Left cardiac atrium (tissue), 4 donors: Measurements from ENCODE around the gene XPNPEP1. TPM values are rescaled to one million over a fixed set of nuclear protein-coding genes. Genes with fewer than 3 reads are reported as not detected.
A peak's percentile ranks its signal among the peaks of the same experiment; 100 is the strongest.

Experiments used
- ATAC-seq, 2 donors: fragments of 200-7000 bp; cut with Tn5 transposase; one replicate each; pipeline ENCODE4 v1.9.1; 2020; ENCODE audit warnings: mild to moderate bottlenecking in 2 of 2, moderate library complexity in 2 of 2
- DNase-seq: peaks from one replicate; pipeline ENCODE4 v3.0.0-alpha.2; 2020
- intact Hi-C, 2 donors: fragments of 100-400 bp; cut with DNase I; formaldehyde crosslinking; loops; one replicate each; pipeline versions ENCODE4 v1.14.1 to v1.15.1; 2022 to 2023
- total RNA-seq, 2 donors: library from RNA; stranded (reverse); fragmentation: NEBNext Ultra II Directional; extraction: Animal tissue kit (Norgen Biotek cat#: 25700); gene quantifications; one replicate each; pipeline ENCODE4 v1.2.1, GENCODE V29; 2021
- donor health status: DM: no; HTN: yes; CAD: no.
- donor health status: DM: no; HTN: yes; CAD: no; lungs with severe emphysema.
- donor health status: DM: yes; HTN: yes; CAD: no.
- donor health status: Dilated cardiomyopathy.

XPNPEP1 gene
- total RNA-seq, 2 donors from 2014 or later, result 36.3 to 40.7 TPM

GRCh38 chr10:109902992-109903947, 20.0 kb downstream of the XPNPEP1 start:
- DNase-seq (no peak), ATAC-seq (peak in 1 of 2 donors; percentile 29)
- intact Hi-C loops, result no loop called here

- peak; percentile 21 to 46 for ATAC-seq
- no peak for DNase-seq
- intact Hi-C loops, result loop anchor here in 1 of 2 donors (10.0 kb wide), 1 partner anchor 105 kb away; the partner anchor contains the start of gene ADD3
These were observed 23.7 kb downstream of the XPNPEP1 start for GRCh38 chr10:109899356-109900331.

GRCh38 chr10:109898666-109899355, 24.5 kb downstream of the XPNPEP1 start:
- DNase-seq (peak; percentile 60), ATAC-seq (peak; percentile 52 to 56)
- intact Hi-C loops, result loop anchor here in 1 of 2 donors (10.0 kb wide), 1 partner anchor 106 kb away; the partner anchor contains the start of gene ADD3

GRCh38 chr10:109898007-109898406, 25.3 kb downstream of the XPNPEP1 start:
- ATAC-seq (no peak), DNase-seq (no peak)
- intact Hi-C loops, result loop anchor here in 1 of 2 donors (10.0 kb wide), 1 partner anchor 107 kb away; the partner anchor contains the start of gene ADD3

GRCh38 chr10:109895848-109896247, 27.5 kb downstream of the XPNPEP1 start:
- ATAC-seq (no peak), DNase-seq (no peak)
- intact Hi-C loops, result loop anchor here in 1 of 2 donors (10.0 kb wide), 1 partner anchor 109 kb away; the partner anchor contains the start of gene ADD3

- intact Hi-C loops, result loop anchor here in 1 of 2 donors (10.0 kb wide), 1 partner anchor 110 kb away; the partner anchor contains the start of gene ADD3
- ATAC-seq, result peak; percentile 65 to 78
- peak; percentile 82 for DNase-seq
These were observed 28.1 kb downstream of the XPNPEP1 start for GRCh38 chr10:109895095-109895818.

- ATAC-seq, result peak; percentile 77 to 81
- intact Hi-C loops, result loop anchor here in 1 of 2 donors (10.0 kb wide), 1 partner anchor 110 kb away; the partner anchor contains the start of gene ADD3
- DNase-seq, result peak; percentile 76
These were observed 28.8 kb downstream of the XPNPEP1 start for GRCh38 chr10:109894516-109894915.

GRCh38 chr10:109893386-109893785, 29.9 kb downstream of the XPNPEP1 start:
- intact Hi-C loops, result loop anchor here in 1 of 2 donors (10.0 kb wide), 1 partner anchor 111 kb away; the partner anchor contains the start of gene ADD3
- ATAC-seq (no peak), DNase-seq (no peak)

- intact Hi-C loops, result loop anchor here in 1 of 2 donors (10.0 kb wide), 1 partner anchor 112 kb away; the partner anchor contains the start of gene ADD3
These were observed 30.4 kb downstream of the XPNPEP1 start for GRCh38 chr10:109892931-109893330.

GRCh38 chr10:109892117-109892516, 31.2 kb downstream of the XPNPEP1 start:
- no peak for DNase-seq
- no peak for ATAC-seq
- intact Hi-C loops, result loop anchor here in 1 of 2 donors (10.0 kb wide), 1 partner anchor 113 kb away; the partner anchor contains the start of gene ADD3

More at GRCh38 chr10:109892931-109893330, 30.4 kb downstream of the XPNPEP1 start:
- no peak for ATAC-seq
- no peak for DNase-seq

- ATAC-seq (no peak), DNase-seq (no peak)
- intact Hi-C loops, result loop anchor here in 1 of 2 donors (10.0 kb wide), 1 partner anchor 114 kb away; the partner anchor contains the start of gene ADD3
These were observed 32.2 kb downstream of the XPNPEP1 start for GRCh38 chr10:109891105-109891504.

- intact Hi-C loops, result loop anchor here (5.0 to 10.0 kb wide), 6 partner anchors 32 to 245 kb away; partner anchors contain the start of genes ADD3 (in 2 of the 2) and XPNPEP1 (in 1 of the 2)
- no peak for DNase-seq
- peak in 1 of 2 donors; percentile 35 for ATAC-seq
These were observed 33.4 kb downstream of the XPNPEP1 start for GRCh38 chr10:109889867-109890266.

GRCh38 chr10:109887776-109888175, 35.5 kb downstream of the XPNPEP1 start:
- ATAC-seq (no peak), DNase-seq (no peak)
- intact Hi-C loops, result loop anchor here (5.0 to 10.0 kb wide), 5 partner anchors 35 to 247 kb away; partner anchors contain the start of genes ADD3 (in 1 of the 2) and XPNPEP1 (in 1 of the 2)

- DNase-seq, result no peak
- no peak for ATAC-seq
- intact Hi-C loops, result loop anchor here (5.0 to 10.0 kb wide), 5 partner anchors 35 to 248 kb away; partner anchors contain the start of genes ADD3 (in 1 of the 2) and XPNPEP1 (in 1 of the 2)
These were observed 36.1 kb downstream of the XPNPEP1 start for GRCh38 chr10:109887243-109887642.

- ATAC-seq (no peak), DNase-seq (no peak)
- intact Hi-C loops, result loop anchor here (5.0 to 10.0 kb wide), 5 partner anchors 36 to 248 kb away; partner anchors contain the start of genes ADD3 (in 1 of the 2) and XPNPEP1 (in 1 of the 2)
These were observed 36.5 kb downstream of the XPNPEP1 start for GRCh38 chr10:109886781-109887140.

- DNase-seq, result no peak
These were observed 37.1 kb downstream of the XPNPEP1 start for GRCh38 chr10:109886037-109886780.

More at GRCh38 chr10:109886037-109886780, 37.1 kb downstream of the XPNPEP1 start:
- intact Hi-C loops, result loop anchor here (5.0 to 10.0 kb wide), 5 partner anchors 36 to 249 kb away; partner anchors contain the start of genes ADD3 (in 1 of the 2) and XPNPEP1 (in 1 of the 2)
- ATAC-seq, result no peak
